DND-41 (cell line): ENCODE results near the gene FABP7.

Experiments
- ATAC-seq: fragments of 200-7000 bp; cut with Tn5 transposase; 3 replicates; pipeline ENCODE4 v1.9.1; 2021; ENCODE audit warnings: low read depth; ENCODE audit not compliant: insufficient read depth
- DNase-seq: peaks from one replicate; pipeline ENCODE4 v3.0.0-alpha.2; 2020
- H2AFZ ChIP-seq: 2 replicates; pipeline ENCODE4 v1.6.0; 2012; ENCODE audit warnings: low read depth, low read length
- H3K27ac ChIP-seq: 2 replicates; pipeline ENCODE4 v1.5.1; 2012; ENCODE audit warnings: low read length, inconsistent platforms
- H3K27me3 ChIP-seq: fragments of 200-600 bp; sonication (generic); 2 replicates; pipeline ENCODE4 v1.6.0; 2012; ENCODE audit warnings: low read length, mild to moderate bottlenecking, inconsistent platforms; ENCODE audit not compliant: insufficient read depth, poor library complexity
- H3K36me3 ChIP-seq: 2 replicates; pipeline ENCODE4 v1.5.1; 2012; ENCODE audit warnings: low read length, inconsistent platforms; ENCODE audit not compliant: insufficient read depth
- H3K4me1 ChIP-seq: 2 replicates; pipeline ENCODE4 v1.5.1; 2012; ENCODE audit warnings: mild to moderate bottlenecking, low read length; ENCODE audit not compliant: insufficient read depth
- H3K4me2 ChIP-seq: 2 replicates; pipeline ENCODE4 v1.6.0; 2012; ENCODE audit warnings: mild to moderate bottlenecking, moderate library complexity, low read length, inconsistent platforms; ENCODE audit not compliant: insufficient read depth
- H3K4me3 ChIP-seq, 2 experiments: fragments of 200-600 bp in 1 of 2; shearing (Covaris generic) in 1 of 2; 2 replicates each; pipeline ENCODE4 v1.5.1; 2012 to 2016; ENCODE audit warnings: inconsistent platforms in 2 of 2, low read length in 2 of 2, mild to moderate bottlenecking in 2 of 2, low read depth in 1 of 2, moderate library complexity in 1 of 2
- H3K79me2 ChIP-seq: 2 replicates; pipeline ENCODE4 v1.6.0; 2012; ENCODE audit warnings: low read length, inconsistent platforms; ENCODE audit not compliant: insufficient read depth
- H3K9ac ChIP-seq: 2 replicates; pipeline ENCODE4 v1.6.0; 2012; ENCODE audit warnings: low read depth, mild to moderate bottlenecking, inconsistent platforms, low read length, moderate library complexity
- H3K9me3 ChIP-seq: 2 replicates; pipeline ENCODE4 v1.5.1; 2012; ENCODE audit warnings: low read length, moderate library complexity, mild to moderate bottlenecking, inconsistent platforms; ENCODE audit not compliant: insufficient read depth, severe bottlenecking
- H4K20me1 ChIP-seq: 2 replicates; pipeline ENCODE4 v1.6.0; 2012; ENCODE audit warnings: low read length; ENCODE audit not compliant: insufficient read depth
- CTCF ChIP-seq: IDR thresholded peaks from 2 replicates; pipeline ENCODE4 v1.5.1; 2012; ENCODE audit warnings: borderline replicate concordance, low read length, moderate library complexity, mild to moderate bottlenecking; ENCODE audit not compliant: poor library complexity, severe bottlenecking; ENCODE audit errors: extremely low read depth
- EZH2 ChIP-seq: IDR thresholded peaks from 3 replicates; pipeline ENCODE4 v1.6.1; 2012; ENCODE audit warnings: borderline replicate concordance, low read depth, mild to moderate bottlenecking, moderate library complexity, low read length, inconsistent platforms; ENCODE audit not compliant: severe bottlenecking

FABP7 gene

GRCh38 chr6:122772724-122773415 is 6.6 kb upstream of the FABP7 start:
- Histone ChIP-seq H4K20me1 (no peaks in the 10 kb centered on the region), H3K27ac (no peak overlapping the region), H3K79me2 (no peaks in the 10 kb centered on the region), H3K27me3 (peaks cover under 1% of the 10 kb centered on the region), H3K4me1 (no peaks in the 10 kb centered on the region), H3K9me3 (no peaks in the 10 kb centered on the region), H3K4me3 (no peak overlapping the region), H3K9ac (no peak overlapping the region), H3K4me2 (no peak overlapping the region), H3K36me3 (no peaks in the 10 kb centered on the region), H2AFZ (no peak overlapping the region)
- no peak for ATAC-seq
- DNase-seq, result no peak
- no peak for TF ChIP-seq EZH2
- no peak for TF ChIP-seq CTCF

GRCh38 chr6:122775975-122776374 is 3.5 kb upstream of the FABP7 start:
- H3K4me2 ChIP-seq, result no peak overlapping the region
- H3K27ac ChIP-seq, result no peak overlapping the region
- H3K27me3 ChIP-seq, result peaks cover 19% of the 10 kb centered on the region
- ATAC-seq, result no peak
- TF ChIP-seq EZH2 (no peak), CTCF (no peak)
- H3K4me3 ChIP-seq, result no peak overlapping the region
- H4K20me1 ChIP-seq, result no peaks in the 10 kb centered on the region
- no peak for DNase-seq
- no peak overlapping the region for H3K9ac ChIP-seq
- H3K9me3 ChIP-seq, result no peaks in the 10 kb centered on the region
- no peaks in the 10 kb centered on the region for H3K36me3 ChIP-seq
- no peak overlapping the region for H2AFZ ChIP-seq
- no peaks in the 10 kb centered on the region for H3K79me2 ChIP-seq
- H3K4me1 ChIP-seq, result no peaks in the 10 kb centered on the region

DNA sequence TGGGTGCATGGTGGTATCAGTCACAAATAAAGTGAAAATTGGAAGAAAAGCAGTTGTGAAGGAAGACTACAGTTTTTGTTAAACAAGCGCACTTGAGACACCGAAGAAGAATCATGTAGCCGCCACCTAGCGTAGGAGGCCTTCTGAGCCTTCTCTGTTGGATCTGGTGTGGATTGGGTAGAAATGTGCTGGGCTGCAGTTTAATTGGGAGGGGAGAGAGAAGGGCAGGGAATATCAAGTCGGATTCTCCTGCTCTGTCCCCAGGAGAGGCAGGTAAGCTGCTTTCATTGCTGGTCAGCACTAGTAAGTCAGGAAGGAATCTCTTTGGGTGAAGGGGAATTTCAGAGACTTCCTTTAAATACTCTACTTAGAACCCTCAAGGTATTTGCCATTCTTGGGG is 1.2 kb upstream of the FABP7 start:
- H3K36me3 ChIP-seq, result no peaks in the 10 kb centered on the region
- H3K9me3 ChIP-seq, result no peaks in the 10 kb centered on the region
- no peak overlapping the region for H3K9ac ChIP-seq
- DNase-seq (no peak), ATAC-seq (no peak)
- no peak overlapping the region for H2AFZ ChIP-seq
- H3K4me1 ChIP-seq, result no peaks in the 10 kb centered on the region
- TF ChIP-seq EZH2 (no peak), CTCF (no peak)
- no peak overlapping the region for H3K4me2 ChIP-seq
- H3K79me2 ChIP-seq, result no peaks in the 10 kb centered on the region
- no peak overlapping the region for H3K4me3 ChIP-seq
- H4K20me1 ChIP-seq, result no peaks in the 10 kb centered on the region
- H3K27me3 ChIP-seq, result peaks cover 19% of the 10 kb centered on the region
- H3K27ac ChIP-seq, result no peak overlapping the region
